K562 (cell line): Measurements from ENCODE around the gene TMEM72. TPM values are rescaled to one million over a fixed set of nuclear protein-coding genes. Genes with fewer than 3 reads are reported as not detected.

Experiments
- BRCA1 ChIP-seq, 2 experiments: fragments of 450-650 bp in 1 of 2; sonication (generic) in 1 of 2; formaldehyde crosslinking in 1 of 2; IDR thresholded peaks; 2 replicates each; pipeline versions ENCODE4 v1.5.0 to v1.6.1; 2017 to 2020; ENCODE audit warnings: mild to moderate bottlenecking in 1 of 2, missing genetic modification reagents in 1 of 2
- CREBBP ChIP-seq: IDR thresholded peaks from one replicate; pipeline ENCODE4 v1.6.1; 2012; ENCODE audit warnings: low read depth, mild to moderate bottlenecking, control low read depth, inconsistent platforms, low read length
- DPF2 ChIP-seq: fragments of 450-650 bp; IDR thresholded peaks from 2 replicates; pipeline ENCODE4 v1.6.1; 2016
- FOS ChIP-seq: IDR thresholded peaks from 3 replicates; pipeline ENCODE4 v1.6.1; 2011; ENCODE audit not compliant: insufficient read length; ENCODE audit errors: extremely low read depth
- FOXA1 ChIP-seq: fragments of 450-650 bp; IDR thresholded peaks from 2 replicates; pipeline ENCODE4 v1.6.1; 2016; ENCODE audit warnings: mild to moderate bottlenecking, borderline replicate concordance
- GABPA ChIP-seq: fragments of 200-800 bp; sonication (Bioruptor generic); conservative IDR thresholded peaks from 2 replicates; pipeline ENCODE4 v1.6.1; 2016; ENCODE audit warnings: low read depth, missing genetic modification characterization, missing compliant biosample characterization
- HIVEP1 ChIP-seq: fragments of 250-450 bp; sonication (Bioruptor Pico); IDR thresholded peaks from 2 replicates; pipeline ENCODE4 v1.4.0; 2020; ENCODE audit warnings: mild to moderate bottlenecking
- JUN ChIP-seq, 2 experiments: sonication (generic) in 1 of 2; formaldehyde crosslinking in 1 of 2; IDR thresholded peaks; 2 replicates each; pipeline versions ENCODE4 v1.6.1 to v1.8.0; 2012 to 2022; ENCODE audit warnings: borderline replicate concordance in 2 of 2, mild to moderate bottlenecking in 2 of 2, improper control_type of control experiment in 1 of 2, low read depth in 1 of 2, low read length in 1 of 2, missing genetic modification reagents in 1 of 2
- KAT2B ChIP-seq: IDR thresholded peaks from one replicate; pipeline ENCODE4 v1.6.1; 2012; ENCODE audit warnings: low read depth, mild to moderate bottlenecking, control low read depth, inconsistent platforms, low read length, moderate library complexity
- MCM3 ChIP-seq: fragments of 450-650 bp; IDR thresholded peaks from 2 replicates; pipeline ENCODE4 v1.6.1; 2016
- MCM7 ChIP-seq, 2 experiments: fragments of 450-650 bp; IDR thresholded peaks; 2 replicates each; pipeline ENCODE4 v1.6.1; 2016 to 2018
- NCOA1 ChIP-seq: fragments of 450-650 bp; IDR thresholded peaks from 2 replicates; pipeline ENCODE4 v1.6.1; 2016; ENCODE audit warnings: low read depth
- PHF20 ChIP-seq: fragments of 450-650 bp; IDR thresholded peaks from 2 replicates; pipeline ENCODE4 v1.6.1; 2018; ENCODE audit not compliant: partially characterized antibody
- POLR2B ChIP-seq: fragments of 450-650 bp; IDR thresholded peaks from 2 replicates; pipeline ENCODE4 v1.6.1; 2018; ENCODE audit warnings: low read depth; ENCODE audit not compliant: partially characterized antibody
- RB1 ChIP-seq: fragments of 450-650 bp; IDR thresholded peaks from 2 replicates; pipeline ENCODE4 v1.6.1; 2017; ENCODE audit warnings: low read depth, mild to moderate bottlenecking
- RBM17 ChIP-seq: fragments of 200-400 bp; formaldehyde crosslinking; IDR thresholded peaks from 2 replicates; pipeline ENCODE4 v1.6.1; 2017; ENCODE audit warnings: low read depth, mild to moderate bottlenecking, low read length, borderline replicate concordance
- TBL1XR1 ChIP-seq, 2 experiments: IDR thresholded peaks; 2 replicates each; pipeline ENCODE4 v1.6.1; 2012; ENCODE audit warnings: improper control_type of control experiment in 2 of 2, low read length in 2 of 2, mild to moderate bottlenecking in 1 of 2
- ZNF143 ChIP-seq: sonication (generic); formaldehyde crosslinking; IDR thresholded peaks from 2 replicates; pipeline ENCODE4 v1.9.0; 2022; ENCODE audit warnings: mild to moderate bottlenecking, missing genetic modification reagents
- ZNF766 ChIP-seq: fragments of 200-800 bp; sonication (Bioruptor generic); conservative IDR thresholded peaks from 2 replicates; pipeline ENCODE4 v1.6.1; 2016; ENCODE audit warnings: missing genetic modification characterization, missing compliant biosample characterization
- polyA plus RNA-seq, 8 experiments: library from polyadenylated mRNA; depleted of rRNA in 4 of 8; stranded (reverse) in 5 of 8; unstranded in 3 of 8; fragments of >200 nt; fragmentation: Nextera tagmentation in 2 of 8; fragmentation: Illumina TruSeq in 1 of 8; extraction: Ambion mirVana in 2 of 8; extraction: Trizol in 1 of 8; gene quantifications; 2 replicates each; pipeline versions ENCODE4 v1.2.1 to v1.2.3, GENCODE V29; 2011 to 2014; ENCODE audit warnings: inconsistent platforms in 1 of 8, missing spikeins in 1 of 8
- total RNA-seq, 7 experiments: library from RNA; depleted of rRNA in 6 of 7; stranded (reverse); fragments of >200 nt in 6 of 7; fragmentation: Illumina TruSeq in 2 of 7; extraction: Trizol in 2 of 7; gene quantifications; 2 replicates each; pipeline versions ENCODE4 v1.2.1 to v1.2.3, GENCODE V29; 2011 to 2021; ENCODE audit warnings: low replicate concordance in 1 of 7
- TF ChIP-seq, protein P1 (sequence below): fragments of 250-450 bp; sonication (Bioruptor Pico); IDR thresholded peaks from 2 replicates; pipeline ENCODE4 v1.5.0; 2021; ENCODE audit warnings: mild to moderate bottlenecking, borderline replicate concordance
- TF ChIP-seq, protein P2 (sequence below): fragments of 450-650 bp; formaldehyde crosslinking; conservative IDR thresholded peaks from 2 replicates; pipeline ENCODE4 v1.4.0; 2022; ENCODE audit warnings: mild to moderate bottlenecking, missing genetic modification characterization
- TF ChIP-seq, protein P3 (sequence below): fragments of 450-650 bp; IDR thresholded peaks from 2 replicates; pipeline ENCODE4 v1.6.1; 2016; ENCODE audit warnings: antibody characterized with exemption

The TMEM72 gene
- total and polyA plus RNA-seq, 9 of the 15 experiments (the other 6 are each of a cell fraction or from before 2014, with no cell fraction given): not detected

GRCh38 chr10:44968500-44969400 is 57.6 kb downstream of the TMEM72 start (continued):
- TF ChIP-seq FOS (no peak), MCM7 (IDR thresholded peaks at IDR 0.05) (0 out of 4 replicates have a peak, but pooled peaks have one; percentile 23 to 30), TBL1XR1 (IDR thresholded peaks at IDR 0.05; ENCODE audit: low read length in 2 of 2) (no peak), ZNF143 (no peak), JUN (IDR thresholded peaks at IDR 0.05; ENCODE audit: borderline replicate concordance, low read depth, low read length) (no peak), JUN (CRISPR knock-in tag; IDR thresholded peaks at IDR 0.05; ENCODE audit: borderline replicate concordance) (no peak), FOXA1 (no peak), CREBBP (no peak), DPF2 (peak; percentile 40; the same call in 1 of the 2 replicates), KAT2B (no peak), MCM3 (peak; percentile 72; the same call in 1 of the 2 replicates), HIVEP1 (CRISPR knock-in tag) (no peak), RB1 (no peak), ZNF766 (CRISPR knock-in tag) (no peak), POLR2B (no peak), PHF20 (peak; percentile 22), RBM17 (no peak), BRCA1 (IDR thresholded peaks at IDR 0.05) (no peak), BRCA1 (CRISPR knock-in tag; IDR thresholded peaks at IDR 0.05) (no peak), NCOA1 (no peak), GABPA (tag) (0 out of 2 replicates have a peak, but pooled peaks have one; percentile 11)
- TF ChIP-seq, protein P1, sequence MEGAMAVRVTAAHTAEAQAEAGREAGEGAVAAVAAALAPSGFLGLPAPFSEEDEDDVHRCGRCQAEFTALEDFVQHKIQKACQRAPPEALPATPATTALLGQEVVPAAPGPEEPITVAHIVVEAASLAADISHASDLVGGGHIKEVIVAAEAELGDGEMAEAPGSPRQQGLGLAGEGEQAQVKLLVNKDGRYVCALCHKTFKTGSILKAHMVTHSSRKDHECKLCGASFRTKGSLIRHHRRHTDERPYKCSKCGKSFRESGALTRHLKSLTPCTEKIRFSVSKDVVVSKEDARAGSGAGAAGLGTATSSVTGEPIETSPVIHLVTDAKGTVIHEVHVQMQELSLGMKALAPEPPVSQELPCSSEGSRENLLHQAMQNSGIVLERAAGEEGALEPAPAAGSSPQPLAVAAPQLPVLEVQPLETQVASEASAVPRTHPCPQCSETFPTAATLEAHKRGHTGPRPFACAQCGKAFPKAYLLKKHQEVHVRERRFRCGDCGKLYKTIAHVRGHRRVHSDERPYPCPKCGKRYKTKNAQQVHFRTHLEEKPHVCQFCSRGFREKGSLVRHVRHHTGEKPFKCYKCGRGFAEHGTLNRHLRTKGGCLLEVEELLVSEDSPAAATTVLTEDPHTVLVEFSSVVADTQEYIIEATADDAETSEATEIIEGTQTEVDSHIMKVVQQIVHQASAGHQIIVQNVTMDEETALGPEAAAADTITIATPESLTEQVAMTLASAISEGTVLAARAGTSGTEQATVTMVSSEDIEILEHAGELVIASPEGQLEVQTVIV (CRISPR knock-in tag): no peak
- TF ChIP-seq, protein P2, sequence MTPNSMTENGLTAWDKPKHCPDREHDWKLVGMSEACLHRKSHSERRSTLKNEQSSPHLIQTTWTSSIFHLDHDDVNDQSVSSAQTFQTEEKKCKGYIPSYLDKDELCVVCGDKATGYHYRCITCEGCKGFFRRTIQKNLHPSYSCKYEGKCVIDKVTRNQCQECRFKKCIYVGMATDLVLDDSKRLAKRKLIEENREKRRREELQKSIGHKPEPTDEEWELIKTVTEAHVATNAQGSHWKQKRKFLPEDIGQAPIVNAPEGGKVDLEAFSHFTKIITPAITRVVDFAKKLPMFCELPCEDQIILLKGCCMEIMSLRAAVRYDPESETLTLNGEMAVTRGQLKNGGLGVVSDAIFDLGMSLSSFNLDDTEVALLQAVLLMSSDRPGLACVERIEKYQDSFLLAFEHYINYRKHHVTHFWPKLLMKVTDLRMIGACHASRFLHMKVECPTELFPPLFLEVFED (CRISPR knock-in tag): peak; percentile 80; the same call in 1 of the 2 replicates
- TF ChIP-seq, protein P3, sequence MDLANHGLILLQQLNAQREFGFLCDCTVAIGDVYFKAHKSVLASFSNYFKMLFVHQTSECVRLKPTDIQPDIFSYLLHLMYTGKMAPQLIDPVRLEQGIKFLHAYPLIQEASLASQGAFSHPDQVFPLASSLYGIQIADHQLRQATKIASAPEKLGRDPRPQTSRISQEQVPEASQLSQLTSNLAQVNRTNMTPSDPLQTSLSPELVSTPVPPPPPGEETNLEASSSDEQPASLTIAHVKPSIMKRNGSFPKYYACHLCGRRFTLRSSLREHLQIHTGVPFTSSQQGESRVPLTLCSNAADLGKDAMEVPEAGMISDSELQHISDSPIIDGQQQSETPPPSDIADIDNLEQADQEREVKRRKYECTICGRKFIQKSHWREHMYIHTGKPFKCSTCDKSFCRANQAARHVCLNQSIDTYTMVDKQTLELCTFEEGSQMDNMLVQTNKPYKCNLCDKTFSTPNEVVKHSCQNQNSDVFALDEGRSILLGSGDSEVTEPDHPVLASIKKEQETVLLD: no peak
